PC-9 (cell line): ENCODE data around the gene CCDC136.

Source experiments
- EZH2 ChIP-seq: fragments of 200-600 bp; sonication (generic); IDR thresholded peaks from 2 replicates; pipeline ENCODE4 v1.8.0; 2017; ENCODE audit warnings: antibody characterized with exemption, low read depth
- TF ChIP-seq, protein P1 (sequence below): fragments of 200-600 bp; sonication (generic); conservative IDR thresholded peaks from 2 replicates; pipeline ENCODE4 v1.6.1; 2017; ENCODE audit warnings: mixed run types, antibody characterized with exemption, mild to moderate bottlenecking, moderate library complexity

DNA sequence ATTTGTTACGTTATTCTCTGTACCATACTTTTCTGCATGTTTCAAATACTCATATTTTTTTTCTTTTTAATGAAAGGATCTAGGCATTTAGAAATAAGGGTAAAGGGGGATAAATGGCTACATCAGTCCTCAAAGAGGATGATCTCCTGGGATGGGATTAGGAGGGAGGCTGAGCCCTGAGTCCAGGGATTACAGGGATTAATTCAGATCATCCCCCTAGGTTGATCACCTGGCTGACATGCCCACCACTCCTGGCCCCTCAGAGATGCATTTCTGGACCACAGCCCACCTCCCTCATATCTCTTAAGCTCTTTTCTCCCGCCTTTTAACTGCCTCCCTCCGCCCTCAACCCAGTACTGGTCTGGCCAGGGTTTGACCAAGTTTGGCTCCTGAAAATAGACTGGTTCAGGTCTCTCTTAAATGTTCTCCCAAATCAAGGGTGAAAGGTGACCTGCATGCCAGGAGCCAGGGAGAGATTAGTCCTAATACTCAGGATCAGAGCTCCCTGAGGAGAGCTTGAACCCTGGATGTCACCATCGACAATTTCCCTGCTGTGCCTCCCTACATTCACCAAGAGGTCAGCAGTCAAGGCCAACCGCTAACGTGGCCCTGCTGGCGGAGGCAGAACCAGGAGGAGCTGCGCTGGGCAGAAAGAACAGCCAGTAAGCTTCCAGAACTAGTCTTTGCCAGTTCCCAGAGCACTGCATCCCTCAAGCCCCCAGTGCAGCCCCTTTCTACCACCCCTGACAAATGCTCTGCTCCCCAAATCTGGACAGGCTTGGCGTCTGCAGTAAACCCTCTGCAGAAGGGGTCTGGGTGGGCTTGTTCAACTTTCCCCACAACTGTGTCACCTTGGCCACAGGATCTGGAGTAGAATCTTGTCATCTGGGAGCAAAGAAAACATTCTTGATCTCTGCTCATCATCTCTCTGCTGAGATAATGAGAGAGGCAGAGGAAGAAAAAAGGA is 3.0 kb upstream of the CCDC136 start:
- no peak for TF ChIP-seq EZH2
- TF ChIP-seq, protein P1, sequence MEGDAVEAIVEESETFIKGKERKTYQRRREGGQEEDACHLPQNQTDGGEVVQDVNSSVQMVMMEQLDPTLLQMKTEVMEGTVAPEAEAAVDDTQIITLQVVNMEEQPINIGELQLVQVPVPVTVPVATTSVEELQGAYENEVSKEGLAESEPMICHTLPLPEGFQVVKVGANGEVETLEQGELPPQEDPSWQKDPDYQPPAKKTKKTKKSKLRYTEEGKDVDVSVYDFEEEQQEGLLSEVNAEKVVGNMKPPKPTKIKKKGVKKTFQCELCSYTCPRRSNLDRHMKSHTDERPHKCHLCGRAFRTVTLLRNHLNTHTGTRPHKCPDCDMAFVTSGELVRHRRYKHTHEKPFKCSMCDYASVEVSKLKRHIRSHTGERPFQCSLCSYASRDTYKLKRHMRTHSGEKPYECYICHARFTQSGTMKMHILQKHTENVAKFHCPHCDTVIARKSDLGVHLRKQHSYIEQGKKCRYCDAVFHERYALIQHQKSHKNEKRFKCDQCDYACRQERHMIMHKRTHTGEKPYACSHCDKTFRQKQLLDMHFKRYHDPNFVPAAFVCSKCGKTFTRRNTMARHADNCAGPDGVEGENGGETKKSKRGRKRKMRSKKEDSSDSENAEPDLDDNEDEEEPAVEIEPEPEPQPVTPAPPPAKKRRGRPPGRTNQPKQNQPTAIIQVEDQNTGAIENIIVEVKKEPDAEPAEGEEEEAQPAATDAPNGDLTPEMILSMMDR = no peak
